Liver (tissue), 3 donors: ENCODE data around the gene ATF7.

Experiments
- CTCF ChIP-seq: fragments of 150-350 bp; IDR thresholded peaks from 2 replicates; pipeline ENCODE4 v1.5.1; 2017; ENCODE audit warnings: improper control_type of control experiment, low read depth, low read length; ENCODE audit not compliant: missing input control
- EGR1 ChIP-seq, 2 donors: IDR thresholded peaks; 2 replicates each; pipeline ENCODE4 v1.6.1; 2016 to 2018; ENCODE audit warnings: antibody characterized with exemption in 2 of 2, low read depth in 2 of 2
- FOXA1 ChIP-seq: IDR thresholded peaks from 2 replicates; pipeline ENCODE4 v1.6.1; 2016; ENCODE audit warnings: antibody characterized with exemption
- GABPA ChIP-seq, 2 donors: IDR thresholded peaks in 1 of 2; conservative IDR thresholded peaks in 1 of 2; 2 replicates each; pipeline ENCODE4 v1.6.1; 2016; ENCODE audit warnings: antibody characterized with exemption in 2 of 2, mild to moderate bottlenecking in 1 of 2, moderate library complexity in 1 of 2
- HNF4A ChIP-seq, 2 donors: conservative IDR thresholded peaks; 2 replicates each; pipeline ENCODE4 v1.6.1; 2016; ENCODE audit warnings: antibody characterized with exemption in 2 of 2, mild to moderate bottlenecking in 2 of 2
- HNF4G ChIP-seq: IDR thresholded peaks from 2 replicates; pipeline ENCODE4 v1.6.1; 2016; ENCODE audit warnings: antibody characterized with exemption
- JUND ChIP-seq, 2 donors: IDR thresholded peaks; 2 replicates each; pipeline ENCODE4 v1.6.1; 2016; ENCODE audit warnings: antibody characterized with exemption in 2 of 2
- MAX ChIP-seq: IDR thresholded peaks from 2 replicates; pipeline ENCODE4 v1.6.1; 2016; ENCODE audit warnings: antibody characterized with exemption
- RAD21 ChIP-seq, 2 donors: IDR thresholded peaks; 2 replicates each; pipeline ENCODE4 v1.6.1; 2016; ENCODE audit warnings: antibody characterized with exemption in 2 of 2, mild to moderate bottlenecking in 2 of 2
- REST ChIP-seq: IDR thresholded peaks from 2 replicates; pipeline ENCODE4 v1.6.1; 2016; ENCODE audit warnings: antibody characterized with exemption, mild to moderate bottlenecking
- RXRA ChIP-seq, 2 donors: IDR thresholded peaks; 2 replicates each; pipeline ENCODE4 v1.6.1; 2017 to 2018; ENCODE audit warnings: antibody characterized with exemption in 2 of 2, mild to moderate bottlenecking in 1 of 2
- SP1 ChIP-seq: IDR thresholded peaks from 2 replicates; pipeline ENCODE4 v1.6.1; 2018; ENCODE audit warnings: antibody characterized with exemption, mild to moderate bottlenecking
- TAF1 ChIP-seq: conservative IDR thresholded peaks from 2 replicates; pipeline ENCODE4 v1.6.1; 2016; ENCODE audit warnings: antibody characterized with exemption, mild to moderate bottlenecking
- YY1 ChIP-seq: IDR thresholded peaks from 2 replicates; pipeline ENCODE4 v1.6.1; 2016; ENCODE audit warnings: antibody characterized with exemption, mild to moderate bottlenecking
- donor health status: healthy.
- donor health status: healthy.

GRCh38 chr12:53603196-53603595, 23.0 kb downstream of the ATF7 start:
- TF ChIP-seq RXRA (IDR thresholded peaks at IDR 0.05) (no peak), JUND (IDR thresholded peaks at IDR 0.05) (no peak), CTCF (no peak), MAX (no peak), REST (no peak), RAD21 (IDR thresholded peaks at IDR 0.05) (no peak), TAF1 (no peak), GABPA (IDR thresholded peaks at IDR 0.05 in 1 of 2, conservative IDR thresholded peaks at IDR 0.05 in 1 of 2) (no peak), HNF4A (conservative IDR thresholded peaks at IDR 0.05) (no peak), EGR1 (IDR thresholded peaks at IDR 0.05; ENCODE audit: low read depth in 2 of 2) (no peak), HNF4G (no peak), SP1 (no peak), FOXA1 (no peak), YY1 (no peak)
